H1 (cell line): Measurements from ENCODE around the gene HADHA.

Experiments
- BACH1 ChIP-seq: IDR thresholded peaks from 2 replicates; pipeline ENCODE4 v1.6.1; 2012; ENCODE audit warnings: low read length, improper control_type of control experiment
- CEBPB ChIP-seq: IDR thresholded peaks from 2 replicates; pipeline ENCODE4 v1.6.1; 2012; ENCODE audit warnings: low read depth, low read length
- HDAC6 ChIP-seq: IDR thresholded peaks from one replicate; pipeline ENCODE4 v1.7.1; 2012; ENCODE audit warnings: low read depth, mild to moderate bottlenecking, inconsistent platforms, low read length, moderate library complexity
- NANOG ChIP-seq: IDR thresholded peaks from 2 replicates; pipeline ENCODE4 v1.6.1; 2011; ENCODE audit warnings: low read length, low read depth, mild to moderate bottlenecking, inconsistent platforms; ENCODE audit not compliant: insufficient read depth, poor library complexity, severe bottlenecking
- POLR2AphosphoS5 ChIP-seq: IDR thresholded peaks from 2 replicates; pipeline ENCODE4 v1.6.1; 2011; ENCODE audit warnings: low read depth, low read length
- TF ChIP-seq, protein P1 (sequence below), 3 experiments: IDR thresholded peaks; 1 replicate in 2 of 3; 2 replicates in 1 of 3; pipeline versions ENCODE4 v1.5.1 to v1.6.1; 2011; ENCODE audit warnings: low read length in 3 of 3, mild to moderate bottlenecking in 3 of 3, inconsistent platforms in 2 of 3, low read depth in 1 of 3, moderate library complexity in 1 of 3; ENCODE audit not compliant: insufficient read depth in 1 of 3; ENCODE audit errors: control extremely low read depth in 1 of 3

DNA sequence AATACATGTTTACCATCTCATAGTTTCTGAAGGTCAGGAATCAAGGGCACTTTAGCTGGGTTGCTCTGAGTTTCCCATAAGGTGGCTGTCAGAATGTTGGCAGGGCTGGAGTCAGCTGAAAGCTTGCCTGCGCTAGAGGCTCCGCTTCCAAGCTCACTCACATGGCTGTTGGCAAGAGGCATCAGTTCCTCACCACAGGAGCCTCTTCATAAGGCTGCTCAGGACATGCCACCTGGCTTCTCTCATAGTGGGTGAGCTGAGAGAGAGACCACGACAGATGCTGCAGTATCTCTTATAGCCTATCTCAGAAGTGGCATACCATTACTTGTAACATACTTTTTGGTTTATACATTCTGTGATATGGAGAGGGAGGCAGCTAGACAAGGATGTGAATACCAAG, 7.5 kb upstream of the HADHA start:
- no peak for TF ChIP-seq HDAC6
- TF ChIP-seq, protein P1, sequence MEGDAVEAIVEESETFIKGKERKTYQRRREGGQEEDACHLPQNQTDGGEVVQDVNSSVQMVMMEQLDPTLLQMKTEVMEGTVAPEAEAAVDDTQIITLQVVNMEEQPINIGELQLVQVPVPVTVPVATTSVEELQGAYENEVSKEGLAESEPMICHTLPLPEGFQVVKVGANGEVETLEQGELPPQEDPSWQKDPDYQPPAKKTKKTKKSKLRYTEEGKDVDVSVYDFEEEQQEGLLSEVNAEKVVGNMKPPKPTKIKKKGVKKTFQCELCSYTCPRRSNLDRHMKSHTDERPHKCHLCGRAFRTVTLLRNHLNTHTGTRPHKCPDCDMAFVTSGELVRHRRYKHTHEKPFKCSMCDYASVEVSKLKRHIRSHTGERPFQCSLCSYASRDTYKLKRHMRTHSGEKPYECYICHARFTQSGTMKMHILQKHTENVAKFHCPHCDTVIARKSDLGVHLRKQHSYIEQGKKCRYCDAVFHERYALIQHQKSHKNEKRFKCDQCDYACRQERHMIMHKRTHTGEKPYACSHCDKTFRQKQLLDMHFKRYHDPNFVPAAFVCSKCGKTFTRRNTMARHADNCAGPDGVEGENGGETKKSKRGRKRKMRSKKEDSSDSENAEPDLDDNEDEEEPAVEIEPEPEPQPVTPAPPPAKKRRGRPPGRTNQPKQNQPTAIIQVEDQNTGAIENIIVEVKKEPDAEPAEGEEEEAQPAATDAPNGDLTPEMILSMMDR (IDR thresholded peaks at IDR 0.05; ENCODE audit: control extremely low read depth in 1 of 3, insufficient read depth in 1 of 3, low read depth in 1 of 3, low read length in 3 of 3) = no peak
- no peak for TF ChIP-seq CEBPB
- TF ChIP-seq BACH1 = no peak
- TF ChIP-seq NANOG = no peak
- no peak for TF ChIP-seq POLR2AphosphoS5
